HUES48 (cell line): Measurements from ENCODE around the gene CLECL1.

Experiments
- H3K27ac ChIP-seq: one replicate; pipeline ENCODE4 v1.7.0; 2013; ENCODE audit warnings: low read depth, low read length, inconsistent platforms
- H3K27me3 ChIP-seq: 2 replicates; pipeline ENCODE4 v1.6.1; 2013; ENCODE audit warnings: mild to moderate bottlenecking, low read length; ENCODE audit not compliant: control insufficient read depth, insufficient read depth
- H3K36me3 ChIP-seq: 2 replicates; pipeline ENCODE4 v1.6.1; 2013; ENCODE audit warnings: low read length; ENCODE audit not compliant: control insufficient read depth, insufficient read depth
- H3K4me1 ChIP-seq: 2 replicates; pipeline ENCODE4 v1.6.1; 2013; ENCODE audit warnings: mild to moderate bottlenecking, low read length; ENCODE audit not compliant: control insufficient read depth, insufficient read depth
- H3K4me3 ChIP-seq: 2 replicates; pipeline ENCODE4 v1.5.1; 2013; ENCODE audit warnings: mild to moderate bottlenecking, low read depth, low read length
- H3K9ac ChIP-seq: 2 replicates; pipeline ENCODE4 v1.6.1; 2013; ENCODE audit warnings: mild to moderate bottlenecking, low read depth, low read length, moderate library complexity
- H3K9me3 ChIP-seq: 2 replicates; pipeline ENCODE4 v1.6.1; 2013; ENCODE audit warnings: low read length; ENCODE audit not compliant: control insufficient read depth, insufficient read depth

Gene CLECL1

DNA sequence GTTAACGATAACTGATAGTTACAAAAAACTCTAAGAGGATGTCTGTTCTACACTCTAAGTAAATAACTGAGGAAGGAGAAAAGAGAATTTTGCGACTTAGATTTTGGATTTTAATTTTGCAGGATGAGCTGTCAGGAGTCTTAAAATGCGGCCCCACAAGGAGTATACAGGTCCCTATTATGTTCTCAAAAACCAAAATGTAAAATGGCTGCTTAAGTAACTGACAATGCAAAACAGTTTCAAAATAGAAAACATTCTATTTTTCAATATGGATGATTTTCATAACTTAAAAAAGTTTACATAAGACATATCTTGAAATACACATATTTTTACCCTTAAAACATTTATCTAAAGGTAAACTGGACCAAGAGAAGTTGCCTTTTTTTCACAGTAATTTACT, 25.2 kb upstream of the CLECL1 start:
- Histone ChIP-seq H3K36me3 (no peaks in the 10 kb centered on the region), H3K27ac (no peak overlapping the region), H3K9me3 (no peaks in the 10 kb centered on the region), H3K4me1 (peaks cover 6% of the 10 kb centered on the region; the same call in 1 of the 2 replicates), H3K4me3 (no peak overlapping the region), H3K27me3 (no peaks in the 10 kb centered on the region), H3K9ac (no peak overlapping the region)

GRCh38 chr12:9757433-9758025, 24.6 kb upstream of the CLECL1 start:
- Histone ChIP-seq H3K9ac (no peak overlapping the region), H3K4me3 (no peak overlapping the region), H3K27me3 (no peaks in the 10 kb centered on the region), H3K36me3 (no peaks in the 10 kb centered on the region), H3K4me1 (peaks cover 6% of the 10 kb centered on the region; the same call in 1 of the 2 replicates), H3K9me3 (no peaks in the 10 kb centered on the region), H3K27ac (no peak overlapping the region)

- no peaks in the 10 kb centered on the region for H3K9me3 ChIP-seq
- H3K27me3 ChIP-seq: no peaks in the 10 kb centered on the region
- no peak overlapping the region for H3K27ac ChIP-seq
- H3K4me3 ChIP-seq: no peak overlapping the region
- peaks cover 6% of the 10 kb centered on the region; the same call in 1 of the 2 replicates for H3K4me1 ChIP-seq
- H3K9ac ChIP-seq: no peak overlapping the region
- H3K36me3 ChIP-seq: no peaks in the 10 kb centered on the region
These were observed 23.8 kb upstream of the CLECL1 start for GRCh38 chr12:9756706-9757105.

DNA sequence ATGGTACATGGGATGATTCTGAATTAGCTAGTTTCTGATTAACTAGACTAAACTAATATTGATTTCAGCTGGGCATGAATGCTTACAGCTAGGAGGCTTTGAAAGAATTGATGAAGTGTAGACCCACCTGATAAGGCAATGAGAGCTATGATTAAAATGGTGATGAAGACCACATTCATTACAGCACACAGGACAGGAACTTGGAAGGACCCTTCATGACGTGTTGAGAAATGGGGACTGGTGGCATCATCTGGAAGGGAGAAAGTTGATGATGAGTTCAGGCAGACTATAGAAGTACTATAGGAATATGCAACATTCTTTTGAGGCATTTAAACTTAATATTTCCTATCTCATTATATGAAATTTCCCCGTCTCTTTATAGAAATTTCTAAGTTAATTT, 23.3 kb upstream of the CLECL1 start:
- H3K36me3 ChIP-seq: no peaks in the 10 kb centered on the region
- H3K4me1 ChIP-seq: peaks cover 11% of the 10 kb centered on the region; the same call in 1 of the 2 replicates
- H3K9me3 ChIP-seq: no peaks in the 10 kb centered on the region
- H3K9ac ChIP-seq: no peak overlapping the region
- no peak overlapping the region for H3K27ac ChIP-seq
- no peaks in the 10 kb centered on the region for H3K27me3 ChIP-seq
- H3K4me3 ChIP-seq: no peak overlapping the region

GRCh38 chr12:9755567-9755966, 22.7 kb upstream of the CLECL1 start:
- H3K4me3 ChIP-seq: no peak overlapping the region
- H3K9ac ChIP-seq: no peak overlapping the region
- no peaks in the 10 kb centered on the region for H3K27me3 ChIP-seq
- H3K27ac ChIP-seq: no peak overlapping the region
- no peaks in the 10 kb centered on the region for H3K36me3 ChIP-seq
- H3K9me3 ChIP-seq: no peaks in the 10 kb centered on the region
- H3K4me1 ChIP-seq: peaks cover 14% of the 10 kb centered on the region; the same call in 1 of the 2 replicates

GRCh38 chr12:9755035-9755434, 22.1 kb upstream of the CLECL1 start:
- no peak overlapping the region for H3K27ac ChIP-seq
- no peaks in the 10 kb centered on the region for H3K36me3 ChIP-seq
- no peaks in the 10 kb centered on the region for H3K9me3 ChIP-seq
- peaks cover 13% of the 10 kb centered on the region; the same call in 1 of the 2 replicates for H3K4me1 ChIP-seq
- no peaks in the 10 kb centered on the region for H3K27me3 ChIP-seq
- no peak overlapping the region for H3K4me3 ChIP-seq
- no peak overlapping the region for H3K9ac ChIP-seq

GRCh38 chr12:9754099-9754927, 21.4 kb upstream of the CLECL1 start:
- no peak overlapping the region for H3K9ac ChIP-seq
- no peaks in the 10 kb centered on the region for H3K27me3 ChIP-seq
- no peaks in the 10 kb centered on the region for H3K36me3 ChIP-seq

GRCh38 chr12:9753498-9753897, 20.6 kb upstream of the CLECL1 start:
- H3K27me3 ChIP-seq: no peaks in the 10 kb centered on the region
- H3K4me3 ChIP-seq: no peak overlapping the region

More at GRCh38 chr12:9754099-9754927, 21.4 kb upstream of the CLECL1 start:
- Histone ChIP-seq H3K9me3 (no peaks in the 10 kb centered on the region), H3K4me3 (no peak overlapping the region), H3K27ac (no peak overlapping the region), H3K4me1 (peaks cover 13% of the 10 kb centered on the region; the same call in 1 of the 2 replicates)

DNA sequence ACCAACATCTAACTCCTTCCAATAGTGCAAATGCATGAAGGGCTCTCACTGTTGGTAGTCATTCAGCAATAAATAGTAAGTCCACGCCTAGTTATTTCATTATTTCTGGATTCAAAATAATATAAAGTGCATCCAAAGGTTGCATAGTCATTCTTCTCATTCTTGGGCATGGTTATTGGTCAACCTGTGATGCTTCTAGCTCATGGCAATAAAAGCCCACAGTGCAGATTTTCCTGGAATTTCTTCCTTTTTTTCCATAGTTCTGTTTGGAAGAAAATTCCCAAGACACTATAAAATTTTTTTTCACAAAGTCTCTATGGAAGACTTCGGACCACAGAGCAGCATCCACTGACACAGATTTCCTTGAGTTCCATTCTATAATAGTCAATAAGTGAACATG, 20.2 kb upstream of the CLECL1 start:
- Histone ChIP-seq H3K4me1 (peaks cover 13% of the 10 kb centered on the region; the same call in 1 of the 2 replicates), H3K9me3 (no peaks in the 10 kb centered on the region), H3K4me3 (no peak overlapping the region), H3K27me3 (no peaks in the 10 kb centered on the region), H3K36me3 (no peaks in the 10 kb centered on the region), H3K9ac (no peak overlapping the region), H3K27ac (no peak overlapping the region)

More at GRCh38 chr12:9753498-9753897, 20.6 kb upstream of the CLECL1 start:
- Histone ChIP-seq H3K9ac (no peak overlapping the region), H3K9me3 (no peaks in the 10 kb centered on the region), H3K36me3 (no peaks in the 10 kb centered on the region), H3K4me1 (peaks cover 13% of the 10 kb centered on the region; the same call in 1 of the 2 replicates), H3K27ac (no peak overlapping the region)

DNA sequence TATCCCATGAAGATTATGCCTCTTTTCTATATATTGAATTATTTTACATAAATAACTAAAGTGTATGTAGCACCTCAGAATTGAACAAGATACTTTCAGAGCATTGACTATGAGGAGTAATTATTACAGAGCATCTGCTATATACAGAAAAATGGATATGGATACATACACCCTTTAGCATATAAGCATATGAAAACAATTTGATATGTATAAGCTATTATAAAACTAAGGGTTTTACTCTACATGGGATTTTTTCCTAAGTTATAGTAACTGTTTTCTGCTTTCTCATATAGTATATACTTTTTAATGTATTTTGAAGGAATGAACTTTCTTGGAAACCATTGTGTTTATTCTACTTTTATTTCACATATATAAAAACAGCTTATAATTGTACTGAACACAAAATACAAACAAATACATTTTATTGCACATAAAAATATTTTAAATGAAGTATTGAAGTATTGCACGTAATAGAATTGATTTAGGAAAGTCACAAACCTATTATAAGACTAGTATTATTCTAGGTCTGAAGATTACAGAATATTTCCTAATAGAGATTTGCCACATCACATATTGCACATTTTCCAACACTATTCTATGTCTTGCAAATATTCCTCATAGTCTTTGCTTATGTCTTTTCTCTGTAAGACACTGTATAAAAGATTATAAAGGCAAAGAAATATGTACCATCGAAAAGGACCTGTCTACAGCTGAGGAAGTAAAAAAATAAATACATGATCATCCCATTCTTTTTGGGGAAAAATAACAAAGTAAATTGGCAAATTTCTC, 19.4 kb upstream of the CLECL1 start:
- no peaks in the 10 kb centered on the region for H3K9me3 ChIP-seq
- no peak overlapping the region for H3K27ac ChIP-seq
- no peaks in the 10 kb centered on the region for H3K36me3 ChIP-seq
- no peaks in the 10 kb centered on the region for H3K27me3 ChIP-seq
- no peak overlapping the region for H3K4me3 ChIP-seq
- H3K9ac ChIP-seq: no peak overlapping the region
- peaks cover 13% of the 10 kb centered on the region; the same call in 1 of the 2 replicates for H3K4me1 ChIP-seq
